ENCODE results near the gene ANO1. TPM values are rescaled to one million over a fixed set of nuclear protein-coding genes. Genes with fewer than 3 reads are reported as not detected.
"Not testable (repeated sequence)": the region's sequence is repeated elsewhere in the genome, so short reads cannot be mapped to it uniquely, and the experiment has no call there.

The ANO1 gene
- total RNA-seq, 4 donors from 2014 or later = 6.8 to 72.6 (median 36.2) TPM

- no peaks in the 10 kb centered on the region for H3K36me3 ChIP-seq
- no peaks in the 10 kb centered on the region for H3K9me3 ChIP-seq
- H3K27me3 ChIP-seq = no peaks in the 10 kb centered on the region
- DNase-seq = no peak
- intact Hi-C loops (cut with DNase I; ENCODE audit: low total_unique reads) = no loop called here
- H3K4me3 ChIP-seq = no peak overlapping the region
- H3K27ac ChIP-seq = no peak overlapping the region
- H3K4me1 ChIP-seq = peaks cover 0 to 8% of the 10 kb centered on the region in 2 donors
- no peak for TF ChIP-seq POLR2A (IDR thresholded peaks at IDR 0.05)
- TF ChIP-seq, protein P1, sequence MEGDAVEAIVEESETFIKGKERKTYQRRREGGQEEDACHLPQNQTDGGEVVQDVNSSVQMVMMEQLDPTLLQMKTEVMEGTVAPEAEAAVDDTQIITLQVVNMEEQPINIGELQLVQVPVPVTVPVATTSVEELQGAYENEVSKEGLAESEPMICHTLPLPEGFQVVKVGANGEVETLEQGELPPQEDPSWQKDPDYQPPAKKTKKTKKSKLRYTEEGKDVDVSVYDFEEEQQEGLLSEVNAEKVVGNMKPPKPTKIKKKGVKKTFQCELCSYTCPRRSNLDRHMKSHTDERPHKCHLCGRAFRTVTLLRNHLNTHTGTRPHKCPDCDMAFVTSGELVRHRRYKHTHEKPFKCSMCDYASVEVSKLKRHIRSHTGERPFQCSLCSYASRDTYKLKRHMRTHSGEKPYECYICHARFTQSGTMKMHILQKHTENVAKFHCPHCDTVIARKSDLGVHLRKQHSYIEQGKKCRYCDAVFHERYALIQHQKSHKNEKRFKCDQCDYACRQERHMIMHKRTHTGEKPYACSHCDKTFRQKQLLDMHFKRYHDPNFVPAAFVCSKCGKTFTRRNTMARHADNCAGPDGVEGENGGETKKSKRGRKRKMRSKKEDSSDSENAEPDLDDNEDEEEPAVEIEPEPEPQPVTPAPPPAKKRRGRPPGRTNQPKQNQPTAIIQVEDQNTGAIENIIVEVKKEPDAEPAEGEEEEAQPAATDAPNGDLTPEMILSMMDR (IDR thresholded peaks at IDR 0.05) = no peak
These were observed 131.3 kb downstream of the ANO1 start for GRCh38 chr11:70209391-70209912.

- Histone ChIP-seq H3K4me1 (peaks cover 0 to 1% of the 10 kb centered on the region in 2 donors), H3K27me3 (no peaks in the 10 kb centered on the region), H3K36me3 (no peaks in the 10 kb centered on the region), H3K4me3 (no peak overlapping the region), H3K9me3 (no peaks in the 10 kb centered on the region), H3K27ac (peak overlapping the region in 1 of 2 donors; percentile 5)
- no peak for DNase-seq
- no peak for TF ChIP-seq POLR2A (IDR thresholded peaks at IDR 0.05)
- TF ChIP-seq, protein P1 (IDR thresholded peaks at IDR 0.05) = no peak
- intact Hi-C loops (cut with DNase I; ENCODE audit: low total_unique reads) = no loop called here
These were observed 132.0 kb downstream of the ANO1 start for GRCh38 chr11:70210051-70210501.

DNA sequence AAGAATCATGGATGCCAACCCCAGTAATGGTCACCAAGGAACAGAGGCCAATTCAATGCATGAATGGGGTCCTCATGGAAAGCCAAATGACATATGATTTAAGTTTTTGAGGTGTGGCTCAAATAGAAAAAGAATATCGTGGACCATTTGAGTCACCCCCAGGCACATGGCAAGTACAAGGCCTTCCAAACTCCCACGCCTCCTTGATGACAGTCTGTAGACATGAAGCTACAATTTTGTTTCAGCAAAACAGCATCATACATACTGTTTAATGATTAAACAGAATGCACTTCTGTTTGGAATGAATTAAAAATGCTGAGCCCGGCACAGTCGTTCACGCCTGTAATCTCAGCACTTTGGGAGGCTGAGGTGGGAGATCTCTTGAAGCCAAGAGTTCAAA is 132.4 kb downstream of the ANO1 start:
- H3K9me3 ChIP-seq = no peaks in the 10 kb centered on the region
- DNase-seq = no peak
- no peaks in the 10 kb centered on the region for H3K4me1 ChIP-seq
- H3K36me3 ChIP-seq = no peaks in the 10 kb centered on the region
- intact Hi-C loops (cut with DNase I; ENCODE audit: low total_unique reads) = no loop called here
- no peak overlapping the region for H3K4me3 ChIP-seq
- no peak overlapping the region for H3K27ac ChIP-seq
- TF ChIP-seq, protein P1 (IDR thresholded peaks at IDR 0.05) = no peak
- TF ChIP-seq POLR2A (IDR thresholded peaks at IDR 0.05) = no peak
- H3K27me3 ChIP-seq = no peaks in the 10 kb centered on the region

GRCh38 chr11:70212227-70212811 is 134.2 kb downstream of the ANO1 start:
- Histone ChIP-seq H3K36me3 (no peaks in the 10 kb centered on the region), H3K4me3 (no peak overlapping the region), H3K27me3 (no peaks in the 10 kb centered on the region), H3K27ac (no peak overlapping the region), H3K9me3 (no peaks in the 10 kb centered on the region), H3K4me1 (no peaks in the 10 kb centered on the region)
- no peak for DNase-seq
- no peak for TF ChIP-seq POLR2A (IDR thresholded peaks at IDR 0.05)
- TF ChIP-seq, protein P1 (IDR thresholded peaks at IDR 0.05) = no peak
- intact Hi-C loops (cut with DNase I; ENCODE audit: low total_unique reads) = no loop called here

- H3K27me3 ChIP-seq; H3K4me1 ChIP-seq; H3K27ac ChIP-seq; H3K36me3 ChIP-seq; intact Hi-C loops (cut with DNase I; ENCODE audit: low total_unique reads); DNase-seq; H3K9me3 ChIP-seq; H3K4me3 ChIP-seq: not testable (repeated sequence)
These were observed 139.3 kb downstream of the ANO1 start for GRCh38 chr11:70217388-70217787.

- DNase-seq; H3K27ac ChIP-seq; H3K27me3 ChIP-seq; H3K36me3 ChIP-seq; intact Hi-C loops (cut with DNase I; ENCODE audit: low total_unique reads); H3K9me3 ChIP-seq; H3K4me3 ChIP-seq; H3K4me1 ChIP-seq: not testable (repeated sequence)
These were observed 140.0 kb downstream of the ANO1 start for GRCh38 chr11:70218076-70218475.

Measured in uterus (tissue), 4 donors.